ENCODE measurements around the gene TBCK. TPM values are rescaled to one million over a fixed set of nuclear protein-coding genes. Genes with fewer than 3 reads are reported as not detected.

Gene TBCK
- total and polyA plus RNA-seq, 2 donors (not counting 1 experiment from before 2014, with no cell fraction given), result 17.5 to 86.1 TPM

- no peaks in the 10 kb centered on the region for H3K9me3 Mint-ChIP-seq (ENCODE audit: insufficient read depth)
- ChIA-PET POLR2A (no interaction called here), CTCF (no interaction called here)
- H3K4me3 Mint-ChIP-seq, result no peak overlapping the region
- Histone ChIP-seq H3K27ac (ENCODE audit: low read length in 2 of 2) (no peak overlapping the region), H3K27me3 (replicated peaks in 1 of 4; ENCODE audit: control extremely low read depth in 1 of 4, control insufficient read depth in 3 of 4, insufficient read depth in 4 of 4, low read length in 3 of 4) (no peaks in the 10 kb centered on the region), H3K4me1 (ENCODE audit: control insufficient read depth in 2 of 2, insufficient read depth in 2 of 2, low read length in 2 of 2) (no peaks in the 10 kb centered on the region), H3K9me3 (ENCODE audit: control extremely low read depth in 1 of 3, control insufficient read depth in 2 of 3, insufficient read depth in 1 of 3, low read length in 2 of 3) (no peaks in the 10 kb centered on the region), H3K36me3 (replicated peaks in 1 of 2; ENCODE audit: control extremely low read depth in 1 of 2, control insufficient read depth in 1 of 2, extremely low read depth in 1 of 2, insufficient read depth in 2 of 2, low read length in 1 of 2) (no peaks in the 10 kb centered on the region), H4K20me1 (ENCODE audit: control insufficient read depth, insufficient read depth, low read length, poor library complexity, severe bottlenecking) (no peaks in the 10 kb centered on the region), H3K9ac (ENCODE audit: low read length) (no peak overlapping the region), H2AFZ (ENCODE audit: insufficient read depth, low read depth, low read length, poor library complexity, severe bottlenecking) (no peak overlapping the region), H3K4me2 (replicated peaks; ENCODE audit: low read depth, low read length, poor library complexity, severe bottlenecking) (no peak overlapping the region), H3K79me2 (ENCODE audit: control insufficient read depth, insufficient read depth, low read length) (no peaks in the 10 kb centered on the region), H3K4me3 (ENCODE audit: control extremely low read depth in 1 of 5, extremely low read depth in 1 of 5, insufficient read depth in 1 of 5, low read depth in 2 of 5, low read length in 4 of 5) (no peak overlapping the region)
- H3K4me1 Mint-ChIP-seq, result no peaks in the 10 kb centered on the region
- 100% methylated on average over 2 of the region's 4 CpGs for WGBS (ENCODE audit: insufficient coverage)
- H3K27ac Mint-ChIP-seq, result no peak overlapping the region
- TF ChIP-seq EZH2 (IDR thresholded peaks at IDR 0.05; ENCODE audit: borderline replicate concordance, insufficient read depth, low read depth, low read length, poor library complexity, severe bottlenecking), result no peak
- no peak for TF ChIP-seq CTCF (IDR thresholded peaks at IDR 0.05)
- intact Hi-C loops (cut with micrococcal nuclease), result loop anchor here (10.0 kb wide), 1 partner anchor 240 kb away; no protein-coding TSS in a partner anchor
- ATAC-seq (ENCODE audit: low read depth) (no peak), DNase-seq (no peak)
- no peaks in the 10 kb centered on the region for H3K27me3 Mint-ChIP-seq
Measured at GRCh38 chr4:106264331-106264728, 51.7 kb downstream of the TBCK start.

GRCh38 chr4:106263594-106264330 is 52.2 kb downstream of the TBCK start:
- H3K9me3 ChIP-seq (ENCODE audit: control extremely low read depth in 1 of 3, control insufficient read depth in 2 of 3, insufficient read depth in 1 of 3, low read length in 2 of 3), result no peaks in the 10 kb centered on the region
- H3K4me3 ChIP-seq (ENCODE audit: control extremely low read depth in 1 of 5, extremely low read depth in 1 of 5, insufficient read depth in 1 of 5, low read depth in 2 of 5, low read length in 4 of 5), result no peak overlapping the region
- no CpG with 5 or more reads among the region's 2 CpGs for WGBS (ENCODE audit: insufficient coverage)
- no peak for ATAC-seq (ENCODE audit: low read depth)
- no peak overlapping the region for H2AFZ ChIP-seq (ENCODE audit: insufficient read depth, low read depth, low read length, poor library complexity, severe bottlenecking)
- Mint-ChIP-seq H3K27me3 (no peaks in the 10 kb centered on the region), H3K9me3 (ENCODE audit: insufficient read depth) (no peaks in the 10 kb centered on the region), H3K27ac (no peak overlapping the region), H3K4me1 (no peaks in the 10 kb centered on the region), H3K4me3 (no peak overlapping the region)
- DNase-seq, result no peak
- no peak overlapping the region for H3K4me2 ChIP-seq (replicated peaks; ENCODE audit: low read depth, low read length, poor library complexity, severe bottlenecking)
- H3K79me2 ChIP-seq (ENCODE audit: control insufficient read depth, insufficient read depth, low read length), result no peaks in the 10 kb centered on the region
- CTCF ChIA-PET, result no interaction called here
- H4K20me1 ChIP-seq (ENCODE audit: control insufficient read depth, insufficient read depth, low read length, poor library complexity, severe bottlenecking), result no peaks in the 10 kb centered on the region
- H3K36me3 ChIP-seq (replicated peaks in 1 of 2; ENCODE audit: control extremely low read depth in 1 of 2, control insufficient read depth in 1 of 2, extremely low read depth in 1 of 2, insufficient read depth in 2 of 2, low read length in 1 of 2), result no peaks in the 10 kb centered on the region
- no peaks in the 10 kb centered on the region for H3K4me1 ChIP-seq (ENCODE audit: control insufficient read depth in 2 of 2, insufficient read depth in 2 of 2, low read length in 2 of 2)
- H3K9ac ChIP-seq (ENCODE audit: low read length), result no peak overlapping the region
- TF ChIP-seq EZH2 (IDR thresholded peaks at IDR 0.05; ENCODE audit: borderline replicate concordance, insufficient read depth, low read depth, low read length, poor library complexity, severe bottlenecking) (no peak), CTCF (IDR thresholded peaks at IDR 0.05) (no peak)
- POLR2A ChIA-PET, result no interaction called here
- H3K27me3 ChIP-seq (replicated peaks in 1 of 4; ENCODE audit: control extremely low read depth in 1 of 4, control insufficient read depth in 3 of 4, insufficient read depth in 4 of 4, low read length in 3 of 4), result no peaks in the 10 kb centered on the region
- intact Hi-C loops (cut with micrococcal nuclease), result loop anchor here (10.0 kb wide), 1 partner anchor 241 kb away; no protein-coding TSS in a partner anchor
- H3K27ac ChIP-seq (ENCODE audit: low read length in 2 of 2), result no peak overlapping the region

Measured in B cell (primary cell).